ENCODE data around the gene SCGB1A1.

DNA sequence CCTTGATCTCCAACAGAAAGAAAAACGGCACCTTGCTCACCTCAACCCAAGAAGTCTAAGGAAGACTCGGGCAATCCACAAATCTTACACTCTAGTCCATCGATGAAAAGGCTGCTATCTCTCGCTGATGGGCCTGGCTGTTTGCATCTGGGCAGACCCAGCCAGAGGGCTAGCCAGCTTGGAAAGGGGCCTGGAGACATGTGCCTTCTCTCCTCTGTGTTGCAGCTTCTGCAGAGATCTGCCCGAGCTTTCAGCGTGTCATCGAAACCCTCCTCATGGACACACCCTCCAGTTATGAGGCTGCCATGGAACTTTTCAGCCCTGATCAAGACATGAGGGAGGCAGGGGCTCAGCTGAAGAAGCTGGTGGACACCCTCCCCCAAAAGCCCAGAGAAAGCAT, 3.2 kb downstream of the SCGB1A1 start:
- TF ChIP-seq ZFX (IDR thresholded peaks at IDR 0.05; ENCODE audit: borderline replicate concordance) = no peak
- TF ChIP-seq, protein P1, sequence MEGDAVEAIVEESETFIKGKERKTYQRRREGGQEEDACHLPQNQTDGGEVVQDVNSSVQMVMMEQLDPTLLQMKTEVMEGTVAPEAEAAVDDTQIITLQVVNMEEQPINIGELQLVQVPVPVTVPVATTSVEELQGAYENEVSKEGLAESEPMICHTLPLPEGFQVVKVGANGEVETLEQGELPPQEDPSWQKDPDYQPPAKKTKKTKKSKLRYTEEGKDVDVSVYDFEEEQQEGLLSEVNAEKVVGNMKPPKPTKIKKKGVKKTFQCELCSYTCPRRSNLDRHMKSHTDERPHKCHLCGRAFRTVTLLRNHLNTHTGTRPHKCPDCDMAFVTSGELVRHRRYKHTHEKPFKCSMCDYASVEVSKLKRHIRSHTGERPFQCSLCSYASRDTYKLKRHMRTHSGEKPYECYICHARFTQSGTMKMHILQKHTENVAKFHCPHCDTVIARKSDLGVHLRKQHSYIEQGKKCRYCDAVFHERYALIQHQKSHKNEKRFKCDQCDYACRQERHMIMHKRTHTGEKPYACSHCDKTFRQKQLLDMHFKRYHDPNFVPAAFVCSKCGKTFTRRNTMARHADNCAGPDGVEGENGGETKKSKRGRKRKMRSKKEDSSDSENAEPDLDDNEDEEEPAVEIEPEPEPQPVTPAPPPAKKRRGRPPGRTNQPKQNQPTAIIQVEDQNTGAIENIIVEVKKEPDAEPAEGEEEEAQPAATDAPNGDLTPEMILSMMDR (IDR thresholded peaks at IDR 0.05) = no peak
